ENCODE measurements around the gene SQSTM1.

Gene SQSTM1

GRCh38 chr5:179795049-179795862 lies 25.4 kb upstream of the SQSTM1 start:
- DNase-seq = peak; percentile 57

- DNase-seq = peak; percentile 64
Observed at GRCh38 chr5:179795863-179796833, 24.6 kb upstream of the SQSTM1 start.

GRCh38 chr5:179796877-179797608 lies 23.7 kb upstream of the SQSTM1 start:
- no peak for DNase-seq

- DNase-seq = no peak
Observed at GRCh38 chr5:179797741-179798140, 23.0 kb upstream of the SQSTM1 start.

- DNase-seq = no peak
Observed at GRCh38 chr5:179798144-179798770, 22.4 kb upstream of the SQSTM1 start.

GRCh38 chr5:179798771-179799643 lies 21.7 kb upstream of the SQSTM1 start:
- DNase-seq = no peak

GRCh38 chr5:179799644-179799973 lies 21.1 kb upstream of the SQSTM1 start:
- DNase-seq = no peak

GRCh38 chr5:179800071-179800695 lies 20.5 kb upstream of the SQSTM1 start:
- no peak for DNase-seq

GRCh38 chr5:179800696-179801201 lies 20.0 kb upstream of the SQSTM1 start:
- no peak for DNase-seq

GRCh38 chr5:179801304-179802206 lies 19.1 kb upstream of the SQSTM1 start:
- DNase-seq = no peak

GRCh38 chr5:179802207-179802883 lies 18.4 kb upstream of the SQSTM1 start:
- DNase-seq = no peak

GRCh38 chr5:179802950-179803562 lies 17.6 kb upstream of the SQSTM1 start:
- DNase-seq = peak; percentile 85

GRCh38 chr5:179803651-179804554 lies 16.8 kb upstream of the SQSTM1 start:
- DNase-seq = no peak

GRCh38 chr5:179804555-179804947 lies 16.2 kb upstream of the SQSTM1 start:
- DNase-seq = no peak

GRCh38 chr5:179805070-179805528 lies 15.6 kb upstream of the SQSTM1 start:
- no peak for DNase-seq

GRCh38 chr5:179805529-179806249 lies 15.0 kb upstream of the SQSTM1 start:
- no peak for DNase-seq
